Embryonic facial prominence (tissue), 1 donor: ENCODE data around the gene EIF4H.
"Not testable (repeated sequence)": the region's sequence is repeated elsewhere in the genome, so short reads cannot be mapped to it uniquely, and the experiment has no call there.

Experiments used
- DNase-seq: peaks from one replicate; pipeline ENCODE4 v3.0.0-alpha.2; 2016; ENCODE audit errors: extremely low spot score

Gene EIF4H

GRCh38 chr7:74224907-74225306, 50.8 kb downstream of the EIF4H start:
- not testable (repeated sequence) for DNase-seq

GRCh38 chr7:74225400-74225799, 51.2 kb downstream of the EIF4H start:
- DNase-seq, result no peak

- no peak for DNase-seq
These were observed 52.5 kb downstream of the EIF4H start for GRCh38 chr7:74226633-74227032.

- DNase-seq, result no peak
These were observed 55.1 kb downstream of the EIF4H start for GRCh38 chr7:74228951-74229900.

- no peak for DNase-seq
These were observed 56.5 kb downstream of the EIF4H start for GRCh38 chr7:74230446-74231231.

GRCh38 chr7:74231232-74231590, 57.1 kb downstream of the EIF4H start:
- DNase-seq, result no peak

- no peak for DNase-seq
These were observed 59.6 kb downstream of the EIF4H start for GRCh38 chr7:74233655-74234285.

GRCh38 chr7:74235518-74236268, 61.5 kb downstream of the EIF4H start:
- DNase-seq, result no peak

- no peak for DNase-seq
These were observed 62.1 kb downstream of the EIF4H start for GRCh38 chr7:74236284-74236683.

- no peak for DNase-seq
These were observed 66.3 kb downstream of the EIF4H start for GRCh38 chr7:74240482-74240881.

GRCh38 chr7:74242122-74242443, 67.9 kb downstream of the EIF4H start:
- no peak for DNase-seq

GRCh38 chr7:74246497-74246896, 72.3 kb downstream of the EIF4H start:
- no peak for DNase-seq
